ENCODE measurements around the gene HIPK3.

The HIPK3 gene

DNA sequence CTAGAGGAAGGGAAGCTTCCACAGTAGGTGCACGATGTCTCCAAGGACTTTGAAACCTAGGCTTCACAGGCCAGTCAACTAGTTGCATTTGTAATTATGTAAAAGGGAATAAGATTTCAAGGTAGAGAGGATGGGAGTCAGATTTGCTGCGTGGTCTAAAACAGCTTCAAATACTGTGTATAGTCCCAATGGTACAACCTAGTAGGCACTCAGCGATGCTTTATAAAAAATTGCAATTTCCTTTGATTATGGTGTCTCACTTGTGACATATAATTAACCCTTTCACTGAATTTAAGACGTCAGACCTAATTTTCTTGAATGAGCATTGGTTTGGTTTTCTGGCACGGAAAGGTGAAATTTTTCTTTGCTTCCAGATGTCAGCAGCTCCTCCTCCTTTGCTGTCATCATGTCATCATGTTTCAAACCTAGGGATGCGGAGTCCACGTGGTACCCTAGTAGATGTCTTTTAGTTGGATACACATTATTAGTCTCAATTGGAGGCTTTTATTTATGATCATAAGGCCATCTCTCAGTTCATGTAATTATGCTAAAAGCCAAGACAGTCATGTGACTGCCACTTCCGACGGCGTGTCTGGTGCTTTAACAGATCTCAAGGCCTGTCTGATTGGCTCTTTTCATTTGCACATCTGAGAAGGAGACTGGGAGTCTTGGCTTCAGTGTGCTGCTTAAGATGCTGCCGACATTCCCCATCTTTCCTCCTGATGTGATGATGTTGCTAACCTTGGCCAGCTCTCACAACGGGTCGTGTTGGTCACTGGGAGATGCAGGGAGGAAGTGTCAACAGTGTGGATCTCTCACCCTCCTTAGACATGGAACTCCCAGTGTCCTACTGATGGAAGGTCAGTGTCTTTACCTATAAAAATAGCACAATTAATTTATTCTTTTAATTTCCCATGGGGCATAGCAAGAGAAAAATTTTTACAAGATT lies 134.0 kb downstream of the HIPK3 start:
- H3F3A ChIP-seq (ENCODE audit: control insufficient read depth, insufficient read depth) = peaks cover 31% of the 10 kb centered on the region
- no peaks in the 10 kb centered on the region for H3K9me2 ChIP-seq (replicated peaks; ENCODE audit: control insufficient read depth, low read length)
- H3K36me3 ChIP-seq (ENCODE audit: control insufficient read depth, low read length) = peaks cover 22% of the 10 kb centered on the region
- TF ChIP-seq EZH2phosphoT487 (IDR thresholded peaks at IDR 0.05; ENCODE audit: borderline replicate concordance, low read length) = no peak
- TF ChIP-seq, protein P1, sequence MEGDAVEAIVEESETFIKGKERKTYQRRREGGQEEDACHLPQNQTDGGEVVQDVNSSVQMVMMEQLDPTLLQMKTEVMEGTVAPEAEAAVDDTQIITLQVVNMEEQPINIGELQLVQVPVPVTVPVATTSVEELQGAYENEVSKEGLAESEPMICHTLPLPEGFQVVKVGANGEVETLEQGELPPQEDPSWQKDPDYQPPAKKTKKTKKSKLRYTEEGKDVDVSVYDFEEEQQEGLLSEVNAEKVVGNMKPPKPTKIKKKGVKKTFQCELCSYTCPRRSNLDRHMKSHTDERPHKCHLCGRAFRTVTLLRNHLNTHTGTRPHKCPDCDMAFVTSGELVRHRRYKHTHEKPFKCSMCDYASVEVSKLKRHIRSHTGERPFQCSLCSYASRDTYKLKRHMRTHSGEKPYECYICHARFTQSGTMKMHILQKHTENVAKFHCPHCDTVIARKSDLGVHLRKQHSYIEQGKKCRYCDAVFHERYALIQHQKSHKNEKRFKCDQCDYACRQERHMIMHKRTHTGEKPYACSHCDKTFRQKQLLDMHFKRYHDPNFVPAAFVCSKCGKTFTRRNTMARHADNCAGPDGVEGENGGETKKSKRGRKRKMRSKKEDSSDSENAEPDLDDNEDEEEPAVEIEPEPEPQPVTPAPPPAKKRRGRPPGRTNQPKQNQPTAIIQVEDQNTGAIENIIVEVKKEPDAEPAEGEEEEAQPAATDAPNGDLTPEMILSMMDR (IDR thresholded peaks at IDR 0.05; ENCODE audit: low read depth, low read length, poor library complexity, severe bottlenecking) = no peak
- no peaks in the 10 kb centered on the region for H3K27me3 ChIP-seq (ENCODE audit: control insufficient read depth, low read length)
- H3K4me3 ChIP-seq (ENCODE audit: low read length) = no peak overlapping the region
- H3K4me2 ChIP-seq (ENCODE audit: low read length) = peak overlapping the region; percentile 87; the same call in 1 of the 2 replicates
- no peaks in the 10 kb centered on the region for H4K20me1 ChIP-seq (ENCODE audit: control insufficient read depth, insufficient read depth, low read depth, low read length)
- H3K4me1 ChIP-seq (ENCODE audit: control insufficient read depth, low read length) = peaks cover 66% of the 10 kb centered on the region
- H3K27ac ChIP-seq (ENCODE audit: low read depth, low read length) = peak overlapping the region; percentile 97; the same call in 1 of the 2 replicates
- peaks cover 70% of the 10 kb centered on the region for H3K79me2 ChIP-seq (ENCODE audit: control insufficient read depth, low read length)
- no peaks in the 10 kb centered on the region for H3K9me3 ChIP-seq (ENCODE audit: control insufficient read depth, insufficient read depth, low read length)

DNA sequence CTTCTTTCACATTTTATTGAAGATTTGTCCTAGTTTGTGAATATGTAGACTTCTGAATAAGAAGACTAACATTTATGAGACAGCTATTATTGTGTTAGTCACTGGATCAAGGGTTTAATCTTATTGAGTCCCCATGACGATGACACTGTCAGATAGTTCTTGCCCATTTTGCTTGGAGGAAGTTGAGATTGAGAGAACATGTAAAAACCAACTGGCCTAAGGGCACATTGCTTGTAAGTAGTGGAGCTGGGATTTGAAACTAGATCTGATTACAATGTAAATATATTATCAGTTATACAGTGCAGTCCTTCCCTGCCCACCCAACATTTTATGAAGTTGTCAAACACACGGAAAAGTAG lies 134.7 kb downstream of the HIPK3 start:
- peaks cover 27% of the 10 kb centered on the region for H3F3A ChIP-seq (ENCODE audit: control insufficient read depth, insufficient read depth)
- peaks cover 19% of the 10 kb centered on the region for H3K36me3 ChIP-seq (ENCODE audit: control insufficient read depth, low read length)
- H4K20me1 ChIP-seq (ENCODE audit: control insufficient read depth, insufficient read depth, low read depth, low read length) = no peaks in the 10 kb centered on the region
- H3K9me3 ChIP-seq (ENCODE audit: control insufficient read depth, insufficient read depth, low read length) = no peaks in the 10 kb centered on the region
- H3K27me3 ChIP-seq (ENCODE audit: control insufficient read depth, low read length) = no peaks in the 10 kb centered on the region
- H3K4me3 ChIP-seq (ENCODE audit: low read length) = no peak overlapping the region
- H3K4me1 ChIP-seq (ENCODE audit: control insufficient read depth, low read length) = peaks cover 60% of the 10 kb centered on the region
- H3K9me2 ChIP-seq (replicated peaks; ENCODE audit: control insufficient read depth, low read length) = no peaks in the 10 kb centered on the region
- H3K79me2 ChIP-seq (ENCODE audit: control insufficient read depth, low read length) = peaks cover 69% of the 10 kb centered on the region
- H3K27ac ChIP-seq (ENCODE audit: low read depth, low read length) = no peak overlapping the region
- no peak overlapping the region for H3K4me2 ChIP-seq (ENCODE audit: low read length)
- TF ChIP-seq, protein P1 (IDR thresholded peaks at IDR 0.05; ENCODE audit: low read depth, low read length, poor library complexity, severe bottlenecking) = no peak
- no peak for TF ChIP-seq EZH2phosphoT487 (IDR thresholded peaks at IDR 0.05; ENCODE audit: borderline replicate concordance, low read length)

DNA sequence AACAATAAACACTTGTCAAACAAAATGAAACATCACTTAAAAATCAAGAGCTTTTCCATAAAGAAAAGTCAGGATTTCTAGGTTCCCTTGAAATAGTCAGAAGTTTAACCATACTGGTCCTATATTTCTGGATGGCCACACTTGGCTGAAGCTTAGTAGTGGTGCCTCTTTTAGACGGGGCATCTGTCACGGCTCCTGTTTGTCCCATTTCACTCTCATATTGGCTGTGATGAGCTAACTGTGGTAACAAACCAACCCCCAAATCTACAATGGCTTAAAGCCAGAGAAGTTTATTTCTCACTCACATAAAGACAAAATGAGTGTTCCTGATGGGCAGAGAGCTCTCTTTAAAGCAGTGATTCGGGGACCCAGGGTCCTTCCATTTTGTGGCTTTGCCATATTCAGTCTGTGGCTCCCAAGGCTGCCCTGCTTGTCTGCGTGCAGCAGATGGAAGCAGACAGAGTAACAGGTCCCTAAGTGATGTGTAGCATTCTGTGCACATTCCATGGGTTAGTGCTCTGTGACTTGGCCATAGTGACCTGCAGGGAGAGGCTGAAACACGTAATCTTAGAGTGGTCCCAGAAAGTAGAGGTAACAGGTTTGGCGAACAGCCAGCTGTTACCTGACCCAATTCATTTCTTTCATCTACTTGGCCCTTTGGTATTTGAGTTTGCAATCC lies 137.4 kb downstream of the HIPK3 start:
- TF ChIP-seq, protein P1 (IDR thresholded peaks at IDR 0.05; ENCODE audit: low read depth, low read length, poor library complexity, severe bottlenecking) = no peak
- TF ChIP-seq EZH2phosphoT487 (IDR thresholded peaks at IDR 0.05; ENCODE audit: borderline replicate concordance, low read length) = no peak
- H3K9me2 ChIP-seq (replicated peaks; ENCODE audit: control insufficient read depth, low read length) = no peaks in the 10 kb centered on the region
- H3K4me2 ChIP-seq (ENCODE audit: low read length) = no peak overlapping the region
- H3K4me3 ChIP-seq (ENCODE audit: low read length) = no peak overlapping the region
- H4K20me1 ChIP-seq (ENCODE audit: control insufficient read depth, insufficient read depth, low read depth, low read length) = no peaks in the 10 kb centered on the region
- H3K27ac ChIP-seq (ENCODE audit: low read depth, low read length) = no peak overlapping the region
- H3K4me1 ChIP-seq (ENCODE audit: control insufficient read depth, low read length) = peaks cover 33% of the 10 kb centered on the region
- no peaks in the 10 kb centered on the region for H3K9me3 ChIP-seq (ENCODE audit: control insufficient read depth, insufficient read depth, low read length)
- H3K36me3 ChIP-seq (ENCODE audit: control insufficient read depth, low read length) = peaks cover 19% of the 10 kb centered on the region
- H3F3A ChIP-seq (ENCODE audit: control insufficient read depth, insufficient read depth) = no peaks in the 10 kb centered on the region
- H3K27me3 ChIP-seq (ENCODE audit: control insufficient read depth, low read length) = no peaks in the 10 kb centered on the region
- H3K79me2 ChIP-seq (ENCODE audit: control insufficient read depth, low read length) = peaks cover 74% of the 10 kb centered on the region

All from DOHH2 (cell line).